ENCODE results near the gene RNF149.
"Not testable (repeated sequence)": the region's sequence is repeated elsewhere in the genome, so short reads cannot be mapped to it uniquely, and the experiment has no call there.

RNF149 gene

DNA sequence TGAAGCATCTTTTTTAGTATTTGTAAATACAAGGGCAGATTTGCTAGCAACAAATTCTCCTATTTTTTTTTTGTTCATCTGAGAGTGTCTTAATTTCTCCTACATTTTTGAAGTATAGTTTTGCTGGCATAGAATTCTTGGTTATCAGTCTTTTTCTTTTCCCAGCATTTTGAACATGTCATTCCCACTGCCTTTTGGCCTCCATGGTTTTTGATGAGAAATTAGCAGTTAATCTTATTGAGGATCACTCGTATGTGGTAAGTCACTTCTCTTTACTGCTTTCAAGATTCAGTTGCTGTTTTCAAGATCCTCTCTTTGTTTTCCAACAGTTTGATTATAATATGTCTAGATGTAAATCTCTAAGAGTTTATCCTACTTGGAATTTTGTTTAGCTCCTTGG, 16.9 kb upstream of the RNF149 start:
- H2BK15ac ChIP-seq (ENCODE audit: low read depth, poor library complexity, severe bottlenecking) = no peak overlapping the region
- no peak for DNase-seq
- no peak overlapping the region for H3K4me3 ChIP-seq (ENCODE audit: insufficient read depth in 1 of 2, low read depth in 1 of 2, low read length in 2 of 2)
- no peak overlapping the region for H2AK5ac ChIP-seq (ENCODE audit: low read length, severe bottlenecking)
- no peak overlapping the region for H2AFZ ChIP-seq (ENCODE audit: low read depth, low read length)
- no CpG with 5 or more reads among the region's 1 CpG for WGBS
- no peak overlapping the region for H4K91ac ChIP-seq (ENCODE audit: low read length)
- no peak overlapping the region for H3K18ac ChIP-seq (ENCODE audit: low read depth in 1 of 2, low read length in 2 of 2)
- H3K14ac ChIP-seq (ENCODE audit: low read length in 2 of 2) = no peak overlapping the region
- no peak overlapping the region for H2BK120ac ChIP-seq (ENCODE audit: low read depth, low read length)
- peaks cover 2% of the 10 kb centered on the region for H3K4me1 ChIP-seq (ENCODE audit: control insufficient read depth, insufficient read depth, low read depth, low read length)
- H3K79me1 ChIP-seq (replicated peaks; ENCODE audit: low read length, poor library complexity, severe bottlenecking) = no peaks in the 10 kb centered on the region
- H3K9me3 ChIP-seq (ENCODE audit: control insufficient read depth, low read length) = peaks cover 20% of the 10 kb centered on the region
- H3K27ac ChIP-seq (ENCODE audit: low read length, poor library complexity, severe bottlenecking) = no peak overlapping the region
- H4K8ac ChIP-seq (ENCODE audit: low read length) = no peak overlapping the region
- H3K4me2 ChIP-seq (ENCODE audit: low read length, poor library complexity, severe bottlenecking) = no peak overlapping the region
- no peak overlapping the region for H2BK5ac ChIP-seq (ENCODE audit: low read depth, low read length, poor library complexity, severe bottlenecking)
- H3K23ac ChIP-seq (ENCODE audit: low read length in 2 of 2) = no peak overlapping the region
- no peak overlapping the region for H3K9ac ChIP-seq (ENCODE audit: low read length)
- H3K27me3 ChIP-seq (ENCODE audit: control insufficient read depth in 1 of 2, insufficient read depth in 1 of 2, low read length in 2 of 2) = no peaks in the 10 kb centered on the region
- H3K36me3 ChIP-seq (ENCODE audit: control insufficient read depth in 1 of 2, insufficient read depth in 2 of 2, low read depth in 1 of 2, low read length in 2 of 2) = no peaks in the 10 kb centered on the region
- no peak overlapping the region for H3K4ac ChIP-seq (ENCODE audit: low read depth in 1 of 2, low read length in 2 of 2)
- H2BK12ac ChIP-seq (ENCODE audit: low read length in 2 of 2) = no peak overlapping the region

- not testable (repeated sequence) for H2AK5ac ChIP-seq (ENCODE audit: low read length, severe bottlenecking); H3K14ac ChIP-seq (ENCODE audit: low read length in 2 of 2); H3K9me3 ChIP-seq (ENCODE audit: control insufficient read depth, low read length); H3K27ac ChIP-seq (ENCODE audit: low read length, poor library complexity, severe bottlenecking); H2BK5ac ChIP-seq (ENCODE audit: low read depth, low read length, poor library complexity, severe bottlenecking); H3K4me2 ChIP-seq (ENCODE audit: low read length, poor library complexity, severe bottlenecking); H3K9ac ChIP-seq (ENCODE audit: low read length); H2AFZ ChIP-seq (ENCODE audit: low read depth, low read length); H3K79me1 ChIP-seq (replicated peaks; ENCODE audit: low read length, poor library complexity, severe bottlenecking); H3K4me1 ChIP-seq (ENCODE audit: control insufficient read depth, insufficient read depth, low read depth, low read length); H2BK120ac ChIP-seq (ENCODE audit: low read depth, low read length); H3K23ac ChIP-seq (ENCODE audit: low read length in 2 of 2); H2BK15ac ChIP-seq (ENCODE audit: low read depth, poor library complexity, severe bottlenecking); H2BK12ac ChIP-seq (ENCODE audit: low read length in 2 of 2); H4K91ac ChIP-seq (ENCODE audit: low read length); DNase-seq; H3K36me3 ChIP-seq (ENCODE audit: control insufficient read depth in 1 of 2, insufficient read depth in 2 of 2, low read depth in 1 of 2, low read length in 2 of 2); H3K4me3 ChIP-seq (ENCODE audit: insufficient read depth in 1 of 2, low read depth in 1 of 2, low read length in 2 of 2); H3K18ac ChIP-seq (ENCODE audit: low read depth in 1 of 2, low read length in 2 of 2); H4K8ac ChIP-seq (ENCODE audit: low read length); H3K27me3 ChIP-seq (ENCODE audit: control insufficient read depth in 1 of 2, insufficient read depth in 1 of 2, low read length in 2 of 2); H3K4ac ChIP-seq (ENCODE audit: low read depth in 1 of 2, low read length in 2 of 2)
- 96% methylated on average over 4 of the region's 6 CpGs for WGBS
Observed at GRCh38 chr2:101316568-101316967, 8.1 kb upstream of the RNF149 start.

DNA sequence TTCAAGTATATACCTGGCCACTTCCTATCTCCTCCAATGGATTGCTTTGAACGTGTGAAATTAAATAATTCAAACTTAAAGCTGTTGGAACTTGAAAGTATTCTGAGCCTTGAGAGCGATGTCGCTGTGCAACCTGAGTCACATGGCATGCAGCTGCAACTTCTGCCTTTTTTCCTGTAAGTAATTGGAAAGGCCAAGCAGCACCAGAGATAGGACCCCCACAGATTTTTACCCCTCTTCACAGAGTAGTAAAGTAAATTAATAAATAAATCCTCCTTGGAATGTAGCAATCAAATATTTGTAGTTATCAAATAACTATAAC, 3.2 kb upstream of the RNF149 start:
- WGBS = 92% methylated on average over 2 of the region's 3 CpGs
- DNase-seq = no peak
- H2BK12ac ChIP-seq (ENCODE audit: low read length in 2 of 2) = no peak overlapping the region

DNA sequence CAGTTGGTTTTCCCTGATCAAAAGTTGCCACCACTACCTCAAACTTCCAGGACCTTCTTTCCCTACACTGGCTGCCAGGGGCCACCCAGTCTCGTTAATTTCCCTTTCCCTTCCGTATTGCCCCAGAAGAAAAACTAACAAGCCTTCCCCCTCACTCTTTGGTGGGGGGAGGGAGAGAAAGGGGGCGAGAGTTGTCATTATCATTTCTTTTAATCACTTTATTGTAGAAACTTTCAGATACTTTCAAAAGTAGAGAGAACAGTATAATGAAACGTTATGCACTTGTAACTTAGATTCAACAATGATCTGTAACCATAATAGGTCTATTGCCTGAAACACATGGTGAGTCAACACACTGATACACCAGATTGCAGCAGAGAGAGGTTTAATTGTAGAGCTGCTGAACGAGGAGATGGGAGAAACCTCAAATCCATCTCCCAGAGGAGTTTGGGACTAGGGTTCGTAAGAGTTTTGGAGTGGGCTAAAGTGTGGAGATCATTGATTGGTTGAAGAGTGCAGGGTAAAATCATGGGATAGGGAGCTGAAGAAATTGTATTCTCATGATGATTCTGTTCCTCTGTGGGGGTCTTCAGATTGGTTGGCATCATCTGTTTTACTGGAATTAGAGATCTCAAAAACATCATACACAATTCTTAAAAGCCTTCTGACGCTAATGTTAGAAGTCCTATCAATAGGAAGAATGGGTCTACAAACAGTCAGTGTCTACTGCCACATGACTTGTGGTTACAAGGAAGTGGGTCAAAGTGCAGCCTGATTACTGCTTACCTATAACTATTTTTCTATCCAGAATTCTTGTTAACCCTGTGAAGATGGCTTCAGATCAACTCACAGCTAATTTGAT, 2.6 kb upstream of the RNF149 start:
- H3K4me2 ChIP-seq (ENCODE audit: low read length, poor library complexity, severe bottlenecking) = no peak overlapping the region

More for the DNA sequence above, 3.2 kb upstream of the RNF149 start:
- H3K9ac ChIP-seq (ENCODE audit: low read length) = no peak overlapping the region
- H3K4me3 ChIP-seq (ENCODE audit: insufficient read depth in 1 of 2, low read depth in 1 of 2, low read length in 2 of 2) = no peak overlapping the region
- no peak overlapping the region for H4K91ac ChIP-seq (ENCODE audit: low read length)
- peaks cover 11% of the 10 kb centered on the region for H3K4me1 ChIP-seq (ENCODE audit: control insufficient read depth, insufficient read depth, low read depth, low read length)
- no peaks in the 10 kb centered on the region for H3K36me3 ChIP-seq (ENCODE audit: control insufficient read depth in 1 of 2, insufficient read depth in 2 of 2, low read depth in 1 of 2, low read length in 2 of 2)
- H3K18ac ChIP-seq (ENCODE audit: low read depth in 1 of 2, low read length in 2 of 2) = no peak overlapping the region
- H2AFZ ChIP-seq (ENCODE audit: low read depth, low read length) = no peak overlapping the region
- H3K4ac ChIP-seq (ENCODE audit: low read depth in 1 of 2, low read length in 2 of 2) = no peak overlapping the region
- H2BK15ac ChIP-seq (ENCODE audit: low read depth, poor library complexity, severe bottlenecking) = no peak overlapping the region
- H3K9me3 ChIP-seq (ENCODE audit: control insufficient read depth, low read length) = no peaks in the 10 kb centered on the region
- H2BK120ac ChIP-seq (ENCODE audit: low read depth, low read length) = no peak overlapping the region
- no peak overlapping the region for H2BK5ac ChIP-seq (ENCODE audit: low read depth, low read length, poor library complexity, severe bottlenecking)
- no peak overlapping the region for H3K14ac ChIP-seq (ENCODE audit: low read length in 2 of 2)
- H3K23ac ChIP-seq (ENCODE audit: low read length in 2 of 2) = no peak overlapping the region
- no peak overlapping the region for H4K8ac ChIP-seq (ENCODE audit: low read length)
- no peak overlapping the region for H3K27ac ChIP-seq (ENCODE audit: low read length, poor library complexity, severe bottlenecking)
- peaks cover 0 to 3% of the 10 kb centered on the region in 2 experiments for H3K27me3 ChIP-seq (ENCODE audit: control insufficient read depth in 1 of 2, insufficient read depth in 1 of 2, low read length in 2 of 2)
- no peak overlapping the region for H3K4me2 ChIP-seq (ENCODE audit: low read length, poor library complexity, severe bottlenecking)
- H2AK5ac ChIP-seq (ENCODE audit: low read length, severe bottlenecking) = no peak overlapping the region
- H3K79me1 ChIP-seq (replicated peaks; ENCODE audit: low read length, poor library complexity, severe bottlenecking) = peaks cover 3% of the 10 kb centered on the region

More for the DNA sequence above, 2.6 kb upstream of the RNF149 start:
- Histone ChIP-seq H3K9me3 (ENCODE audit: control insufficient read depth, low read length) (no peaks in the 10 kb centered on the region), H4K91ac (ENCODE audit: low read length) (no peak overlapping the region), H3K23ac (ENCODE audit: low read length in 2 of 2) (no peak overlapping the region), H2BK12ac (ENCODE audit: low read length in 2 of 2) (no peak overlapping the region), H2AFZ (ENCODE audit: low read depth, low read length) (no peak overlapping the region), H3K4ac (ENCODE audit: low read depth in 1 of 2, low read length in 2 of 2) (no peak overlapping the region), H3K9ac (ENCODE audit: low read length) (no peak overlapping the region), H3K4me3 (ENCODE audit: insufficient read depth in 1 of 2, low read depth in 1 of 2, low read length in 2 of 2) (no peak overlapping the region), H3K14ac (ENCODE audit: low read length in 2 of 2) (no peak overlapping the region), H3K36me3 (ENCODE audit: control insufficient read depth in 1 of 2, insufficient read depth in 2 of 2, low read depth in 1 of 2, low read length in 2 of 2) (no peaks in the 10 kb centered on the region), H3K18ac (ENCODE audit: low read depth in 1 of 2, low read length in 2 of 2) (no peak overlapping the region), H3K27me3 (ENCODE audit: control insufficient read depth in 1 of 2, insufficient read depth in 1 of 2, low read length in 2 of 2) (peaks cover 0 to 3% of the 10 kb centered on the region in 2 experiments), H3K27ac (ENCODE audit: low read length, poor library complexity, severe bottlenecking) (no peak overlapping the region), H3K4me1 (ENCODE audit: control insufficient read depth, insufficient read depth, low read depth, low read length) (peaks cover 14% of the 10 kb centered on the region), H2BK15ac (ENCODE audit: low read depth, poor library complexity, severe bottlenecking) (no peak overlapping the region), H4K8ac (ENCODE audit: low read length) (no peak overlapping the region), H2BK120ac (ENCODE audit: low read depth, low read length) (no peak overlapping the region), H2AK5ac (ENCODE audit: low read length, severe bottlenecking) (no peak overlapping the region), H2BK5ac (ENCODE audit: low read depth, low read length, poor library complexity, severe bottlenecking) (no peak overlapping the region), H3K79me1 (replicated peaks; ENCODE audit: low read length, poor library complexity, severe bottlenecking) (peaks cover 3% of the 10 kb centered on the region)
- 75% methylated on average over 3 of the region's 7 CpGs for WGBS
- no peak for DNase-seq
